GM21360 (cell line): ENCODE results near the gene CPNE7.
"Not testable (repeated sequence)": the region's sequence is repeated elsewhere in the genome, so short reads cannot be mapped to it uniquely, and the experiment has no call there.

ENCODE experiments used
- ATAC-seq: cut with Tn5 transposase; IDR thresholded peaks from one replicate; pipeline ENCODE4 v1.9.1; 2021; ENCODE audit warnings: mild to moderate bottlenecking, moderate library complexity; ENCODE audit not compliant: unreplicated experiment

Gene CPNE7

DNA sequence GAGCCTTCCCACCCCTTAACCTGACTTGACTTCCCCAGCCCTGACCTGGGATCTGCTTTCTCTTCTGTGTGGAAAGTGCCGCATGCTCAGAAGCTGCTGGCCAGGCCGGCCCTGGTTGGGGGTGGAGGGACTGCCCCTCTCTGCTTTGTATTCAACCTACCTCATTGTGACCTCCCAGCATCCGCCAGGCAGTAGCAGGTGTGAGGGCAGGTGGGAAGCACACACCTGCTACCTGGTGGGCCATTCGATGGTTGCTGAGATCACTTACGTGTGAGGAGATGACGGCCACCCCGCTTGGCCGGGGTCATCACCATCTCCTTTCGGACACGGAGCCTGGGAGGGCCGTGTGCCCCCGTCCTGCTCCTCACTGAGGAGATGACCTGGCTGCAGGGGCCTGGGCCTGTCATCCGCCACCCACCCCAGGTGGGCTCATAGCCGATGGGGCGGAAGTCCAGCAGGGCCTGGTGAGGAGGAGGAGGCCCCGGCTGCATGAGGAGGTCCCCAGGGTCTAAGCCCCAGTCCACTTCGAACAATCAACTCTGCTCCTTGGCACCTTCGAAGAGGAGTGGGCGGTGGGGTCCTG, 7.1 kb downstream of the CPNE7 start:
- ATAC-seq = no peak

DNA sequence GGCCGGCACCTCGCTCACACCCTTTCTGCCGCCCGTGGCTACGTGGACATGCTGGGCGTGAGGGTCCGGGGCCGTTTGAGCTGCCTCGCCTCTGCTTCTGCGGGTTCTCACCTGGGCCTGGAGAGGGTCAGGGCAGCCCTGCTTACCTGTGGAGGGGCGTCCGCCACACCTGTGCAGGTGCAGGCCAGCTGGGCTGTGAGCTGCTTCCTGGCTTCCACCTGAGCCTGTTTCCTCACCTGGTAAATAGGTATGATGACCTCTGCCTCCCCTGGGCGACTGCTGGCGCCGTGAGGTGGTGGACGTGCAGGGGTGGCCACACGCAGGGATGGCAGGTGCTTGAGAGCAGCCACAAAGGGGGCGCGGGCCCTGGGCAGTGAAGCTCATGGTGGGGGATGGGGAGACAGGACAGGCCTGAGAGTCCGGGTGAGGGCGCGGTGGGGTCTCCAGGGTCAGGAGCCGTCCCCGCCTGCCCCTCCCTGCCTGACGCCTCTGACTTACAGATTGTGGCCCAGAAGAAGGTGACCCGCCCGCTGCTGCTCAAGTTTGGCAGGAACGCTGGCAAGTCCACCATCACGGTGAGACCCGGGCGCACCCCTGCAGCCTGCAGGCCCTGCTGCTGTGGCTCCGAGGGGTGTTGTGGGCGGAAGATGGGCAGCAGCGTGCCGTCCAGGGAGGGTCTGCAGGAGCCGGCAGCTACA, 7.8 kb downstream of the CPNE7 start:
- no peak for ATAC-seq

DNA sequence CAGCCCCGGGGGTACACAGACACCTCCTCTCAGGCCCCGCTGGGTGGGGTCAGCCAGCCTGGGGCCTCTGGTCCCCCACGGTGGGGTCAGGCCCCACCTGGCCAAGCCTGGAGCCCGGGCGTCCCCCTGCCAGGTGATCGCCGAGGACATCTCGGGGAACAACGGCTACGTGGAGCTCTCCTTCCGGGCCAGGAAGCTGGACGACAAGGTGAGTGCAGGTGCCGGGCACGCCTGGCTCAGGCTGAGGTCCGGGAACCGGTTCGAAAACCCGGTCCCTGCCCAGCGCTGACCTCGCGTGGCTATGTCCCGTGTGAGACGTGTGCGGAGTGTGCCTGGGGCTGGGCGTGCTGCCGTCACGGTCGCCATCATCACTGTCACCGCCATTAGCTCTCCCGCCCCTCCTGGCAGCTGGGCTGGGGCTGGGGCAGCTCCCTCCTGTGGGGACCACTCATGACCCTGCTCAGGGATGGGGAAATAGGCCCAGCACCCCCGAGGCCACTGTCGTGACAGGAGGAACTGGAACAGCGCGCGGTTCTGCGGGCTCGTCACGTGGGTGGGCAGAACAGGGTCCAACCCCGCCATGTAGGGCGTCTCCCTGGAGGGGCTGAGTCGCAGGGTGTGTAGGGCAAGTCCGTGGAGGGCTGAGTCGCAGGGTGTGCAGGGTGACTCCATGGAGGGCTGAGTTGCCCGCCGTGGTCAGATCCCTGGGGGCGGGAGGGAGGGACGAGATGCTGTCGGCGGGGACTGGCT, 8.5 kb downstream of the CPNE7 start:
- no peak for ATAC-seq

DNA sequence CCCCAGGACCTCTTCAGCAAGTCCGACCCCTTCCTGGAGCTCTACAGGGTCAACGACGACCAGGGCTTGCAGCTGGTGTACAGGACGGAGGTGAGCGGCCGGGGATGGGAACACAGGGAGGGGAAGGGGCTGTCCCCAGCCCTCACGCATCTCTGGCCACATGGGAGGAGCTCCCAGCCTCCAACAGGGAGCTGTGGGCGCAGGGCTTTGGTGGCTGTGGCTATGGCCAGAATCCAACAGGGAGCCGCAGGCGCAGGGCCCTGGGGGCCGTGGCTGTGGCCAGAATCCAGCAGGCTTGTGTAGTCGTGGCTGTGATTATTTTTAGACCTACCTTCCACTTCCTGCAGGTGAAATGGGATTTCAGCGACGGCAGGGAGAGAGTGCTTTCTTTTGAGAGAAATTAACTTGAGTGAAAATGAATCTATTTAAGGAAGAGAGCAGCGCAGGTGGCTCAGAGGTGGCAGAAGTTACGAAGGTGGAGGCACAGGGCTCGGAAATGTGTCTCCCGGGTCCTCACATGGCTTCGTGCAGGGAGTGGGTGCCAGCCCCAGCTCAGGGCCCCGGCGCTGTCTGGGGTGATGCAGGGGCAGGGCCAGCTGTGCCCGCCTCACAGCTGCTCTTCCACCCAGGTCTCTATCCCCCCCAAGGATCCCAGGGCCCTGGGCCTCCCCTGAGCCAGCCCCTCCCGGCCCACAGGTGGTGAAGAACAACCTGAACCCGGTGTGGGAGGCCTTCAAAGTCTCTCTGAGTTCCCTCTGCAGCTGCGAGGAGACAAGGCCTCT, 9.4 kb downstream of the CPNE7 start:
- no peak for ATAC-seq

GRCh38 chr16:89586218-89586617, 10.7 kb downstream of the CPNE7 start:
- no peak for ATAC-seq

DNA sequence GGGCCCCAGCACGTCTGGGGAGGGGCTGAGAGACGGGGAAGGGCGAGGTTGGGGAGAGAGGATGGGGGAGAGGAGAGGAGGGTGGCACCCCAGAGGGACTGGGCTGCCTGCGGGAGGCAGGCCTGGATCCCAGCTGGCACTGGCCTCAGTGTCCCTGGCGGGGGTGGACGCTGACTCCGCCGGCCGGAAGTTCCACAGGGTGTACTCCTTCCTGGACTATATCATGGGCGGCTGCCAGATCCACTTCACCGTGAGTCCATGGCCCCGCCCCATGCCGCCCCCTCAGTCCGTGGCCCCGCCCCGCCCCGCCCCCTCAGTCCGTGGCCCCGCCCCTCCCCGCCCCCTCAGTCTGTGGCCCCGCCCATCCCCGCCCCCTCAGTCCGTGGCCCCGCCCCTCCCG, 11.3 kb downstream of the CPNE7 start:
- no peak for ATAC-seq

- ATAC-seq = not testable (repeated sequence)
Measured at GRCh38 chr16:89587676-89588075, 12.1 kb downstream of the CPNE7 start.

- no peak for ATAC-seq
Measured at GRCh38 chr16:89588413-89589109, 13.0 kb downstream of the CPNE7 start.

DNA sequence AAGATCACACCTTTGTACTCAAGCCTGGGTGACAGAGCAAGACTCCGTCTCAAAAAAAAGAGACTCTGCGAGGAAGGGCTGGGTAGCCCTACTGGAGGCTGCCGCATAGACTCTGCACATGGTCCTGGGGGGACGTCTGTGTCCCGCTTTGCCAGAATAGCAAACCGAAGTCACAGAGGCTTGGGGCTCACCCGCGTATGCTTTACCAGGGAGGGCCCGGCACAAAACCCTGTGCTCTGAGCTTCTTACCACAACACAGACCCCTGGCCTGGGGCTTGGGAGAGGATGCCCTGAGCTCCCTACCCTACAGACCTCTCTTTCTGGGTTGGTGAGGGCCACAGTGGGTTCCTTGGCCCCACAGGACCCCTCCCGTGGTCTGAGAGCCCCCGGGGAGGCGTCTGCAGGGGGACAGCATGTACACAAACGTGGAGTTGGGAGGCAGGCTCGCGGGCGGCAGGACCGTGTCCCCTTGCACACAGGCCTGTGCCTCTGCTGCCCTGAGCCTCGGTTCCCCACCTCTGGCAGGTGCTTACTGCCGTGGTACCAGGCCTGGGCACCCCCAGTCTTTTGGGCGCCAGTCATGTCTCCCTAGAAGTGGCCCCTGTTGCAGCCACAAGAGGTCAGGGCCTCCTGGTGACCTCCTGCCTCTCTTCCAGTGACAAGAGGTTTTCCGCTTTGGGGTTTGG, 13.8 kb downstream of the CPNE7 start:
- ATAC-seq = no peak

- no peak for ATAC-seq
Measured at GRCh38 chr16:89593841-89594240, 18.3 kb downstream of the CPNE7 start.

DNA sequence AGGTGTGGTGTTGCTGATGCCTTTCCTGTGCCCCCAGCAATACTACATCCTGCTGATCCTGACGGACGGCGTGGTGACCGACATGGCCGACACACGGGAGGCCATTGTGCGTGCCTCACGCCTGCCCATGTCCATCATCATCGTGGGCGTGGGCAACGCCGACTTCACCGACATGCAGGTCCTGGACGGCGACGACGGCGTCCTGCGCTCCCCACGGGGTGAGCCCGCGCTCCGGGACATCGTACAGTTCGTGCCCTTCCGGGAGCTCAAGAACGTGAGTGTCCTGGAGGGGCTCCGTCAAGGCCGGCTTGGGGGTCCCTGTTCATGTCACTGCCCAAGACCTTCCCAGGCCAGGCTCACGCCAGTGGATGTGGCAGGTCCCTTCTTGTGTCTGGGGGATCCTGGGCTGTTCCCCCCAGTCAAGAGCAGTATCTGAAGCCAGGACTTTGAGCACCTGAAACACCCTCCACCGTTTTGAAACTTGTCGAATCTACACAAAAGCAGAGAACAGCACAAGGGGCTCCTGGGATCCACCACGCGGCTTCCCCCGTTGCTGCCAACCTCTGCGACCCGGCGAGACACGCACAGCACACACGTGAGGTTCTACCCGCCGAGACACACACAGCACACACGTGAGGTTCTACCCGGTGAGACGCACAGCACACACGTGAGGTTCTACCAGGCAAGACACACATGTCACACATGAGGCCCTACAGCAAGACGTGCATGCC, 19.9 kb downstream of the CPNE7 start:
- ATAC-seq = no peak

GRCh38 chr16:89596061-89596689, 20.6 kb downstream of the CPNE7 start:
- no peak for ATAC-seq

DNA sequence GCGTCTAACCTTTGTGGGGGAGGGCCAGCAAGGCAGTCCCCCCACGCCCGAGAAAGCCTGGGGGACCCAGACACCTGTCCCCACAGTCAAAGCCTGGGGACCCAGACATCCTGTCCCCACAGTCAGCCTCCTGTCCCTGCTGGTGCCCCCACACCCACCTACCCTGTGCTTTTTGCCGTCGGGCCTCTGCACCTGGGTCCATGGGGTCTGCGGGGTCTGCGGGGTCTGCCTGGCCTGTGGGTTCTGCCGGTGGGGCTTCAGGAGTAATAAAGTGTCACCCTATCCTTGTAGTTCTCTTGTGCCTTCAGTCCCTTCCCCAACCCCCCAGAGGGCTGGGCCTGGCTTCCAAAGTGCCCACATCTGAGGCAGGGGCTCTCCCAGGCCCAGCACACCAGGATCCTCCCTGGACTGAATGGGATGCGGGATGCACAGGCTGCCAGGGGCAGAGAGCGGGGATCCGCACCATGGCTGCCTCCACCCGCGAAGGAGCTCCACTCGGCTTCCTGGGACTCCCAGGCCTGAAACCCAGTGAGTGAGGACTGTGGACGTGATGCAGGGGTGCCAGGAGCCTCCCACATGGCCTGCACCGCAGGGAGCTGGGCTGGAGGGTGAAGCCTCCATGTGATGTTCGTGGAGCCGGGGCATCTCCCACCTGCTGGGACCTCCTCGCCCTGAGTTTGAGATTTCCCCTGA, 21.5 kb downstream of the CPNE7 start:
- no peak for ATAC-seq

DNA sequence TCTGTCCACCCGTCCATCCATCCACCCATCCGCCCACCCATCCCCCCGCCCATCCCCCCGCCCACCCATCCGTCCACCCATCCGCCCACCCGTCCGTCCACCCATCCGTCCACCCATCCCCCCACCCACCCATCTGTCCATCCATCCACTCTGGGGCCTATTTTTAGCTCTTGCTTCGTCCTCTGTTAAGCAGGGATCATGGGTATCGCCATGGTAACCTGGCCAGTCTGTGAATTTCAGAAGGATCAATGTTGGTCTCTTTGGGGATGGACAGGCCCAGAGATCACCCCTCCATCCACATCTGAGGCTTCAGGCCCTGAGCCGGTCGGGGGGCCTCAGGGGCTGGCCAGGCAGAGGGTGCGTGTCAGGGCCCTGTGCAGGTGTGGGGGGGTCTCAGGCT, 22.6 kb downstream of the CPNE7 start:
- no peak for ATAC-seq

DNA sequence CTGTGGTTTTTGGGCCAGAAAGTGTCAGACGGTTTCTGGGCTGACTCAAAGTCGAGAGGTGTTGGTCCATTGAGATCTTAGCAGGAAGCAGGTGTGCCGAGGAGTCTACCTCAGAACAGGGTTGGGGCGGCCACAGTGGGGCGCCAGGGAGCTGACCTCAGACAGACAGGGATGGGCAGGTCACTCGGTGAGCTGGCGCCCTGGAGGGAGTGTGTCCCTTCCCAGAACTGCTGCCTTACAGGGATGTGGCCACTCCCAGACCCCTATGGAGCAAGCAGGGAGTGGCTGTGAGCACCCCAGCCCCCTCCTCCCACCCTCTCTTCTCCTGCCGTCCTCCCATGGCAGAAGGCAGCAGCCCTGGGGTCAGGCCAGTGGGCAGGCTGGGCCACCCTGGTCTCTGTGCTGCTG, 23.9 kb downstream of the CPNE7 start:
- ATAC-seq = no peak

- no peak for ATAC-seq
Measured at GRCh38 chr16:89599902-89600301, 24.3 kb downstream of the CPNE7 start.

GRCh38 chr16:89600427-89600826, 24.9 kb downstream of the CPNE7 start:
- ATAC-seq = no peak

DNA sequence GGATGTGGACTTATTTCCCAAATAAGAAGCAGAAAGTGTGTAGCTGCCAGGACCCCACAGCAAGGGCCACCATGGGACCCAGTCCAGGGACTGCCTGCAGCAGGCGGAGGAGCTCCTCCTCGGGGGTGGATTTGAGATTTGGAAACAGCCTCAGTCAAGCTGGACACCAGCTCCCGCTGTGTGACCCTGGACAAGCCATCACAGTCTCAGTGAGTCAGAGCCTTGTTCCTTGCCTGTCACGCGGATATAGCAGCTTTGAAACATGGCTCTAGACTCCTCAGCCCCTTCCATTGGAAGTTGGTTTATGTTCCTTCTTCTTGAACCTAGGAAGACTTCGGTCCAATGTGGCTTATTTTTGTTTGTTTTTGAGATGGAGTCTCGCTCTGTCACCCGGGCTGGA, 25.4 kb downstream of the CPNE7 start:
- ATAC-seq = no peak

- no peak for ATAC-seq
Measured at GRCh38 chr16:89601906-89602272, 26.3 kb downstream of the CPNE7 start.
